Measurements from ENCODE around the gene PCSK9. TPM values are rescaled to one million over a fixed set of nuclear protein-coding genes. Genes with fewer than 3 reads are reported as not detected.
A peak's percentile ranks its signal among the peaks of the same experiment; 100 is the strongest.

The PCSK9 gene
- total RNA-seq, 1 donor from 2014 or later, result 23.7 TPM

DNA sequence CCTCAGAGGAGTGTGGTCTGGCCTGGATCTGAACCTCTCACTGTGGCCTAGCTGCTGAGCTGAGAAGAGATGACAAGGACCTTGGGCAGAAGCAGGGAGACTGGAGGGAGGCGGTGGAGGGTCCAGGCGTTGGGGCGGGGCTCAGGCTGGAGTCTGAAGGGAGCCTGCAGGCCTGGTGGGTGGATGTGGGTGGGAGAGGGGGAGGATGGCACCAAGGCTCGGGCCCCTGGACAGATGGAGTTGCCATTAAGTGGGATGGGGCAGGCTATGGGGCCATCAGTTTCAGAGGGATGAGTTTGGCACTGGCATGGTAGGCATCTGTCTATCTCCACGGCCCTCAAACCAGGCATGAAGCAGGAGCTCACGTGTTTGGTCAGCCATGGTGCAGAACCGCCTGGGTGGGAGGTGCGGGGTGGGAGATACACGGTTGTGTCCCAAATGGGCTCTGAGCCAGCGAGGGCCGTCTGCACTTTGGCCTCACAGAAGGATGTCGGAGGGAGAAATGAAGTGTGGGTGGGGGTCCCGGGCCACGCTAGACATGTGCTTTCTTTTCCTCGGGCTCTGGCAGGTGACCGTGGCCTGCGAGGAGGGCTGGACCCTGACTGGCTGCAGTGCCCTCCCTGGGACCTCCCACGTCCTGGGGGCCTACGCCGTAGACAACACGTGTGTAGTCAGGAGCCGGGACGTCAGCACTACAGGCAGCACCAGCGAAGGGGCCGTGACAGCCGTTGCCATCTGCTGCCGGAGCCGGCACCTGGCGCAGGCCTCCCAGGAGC lies 23.6 kb downstream of the PCSK9 start:
- no peaks in the 10 kb centered on the region for H3K4me1 Mint-ChIP-seq
- no peaks in the 10 kb centered on the region for H3K9me3 Mint-ChIP-seq
- H3K4me3 Mint-ChIP-seq, result no peak overlapping the region
- DNase-seq (ENCODE audit: low read depth, low spot score), result no peak
- TF ChIP-seq, protein P1, sequence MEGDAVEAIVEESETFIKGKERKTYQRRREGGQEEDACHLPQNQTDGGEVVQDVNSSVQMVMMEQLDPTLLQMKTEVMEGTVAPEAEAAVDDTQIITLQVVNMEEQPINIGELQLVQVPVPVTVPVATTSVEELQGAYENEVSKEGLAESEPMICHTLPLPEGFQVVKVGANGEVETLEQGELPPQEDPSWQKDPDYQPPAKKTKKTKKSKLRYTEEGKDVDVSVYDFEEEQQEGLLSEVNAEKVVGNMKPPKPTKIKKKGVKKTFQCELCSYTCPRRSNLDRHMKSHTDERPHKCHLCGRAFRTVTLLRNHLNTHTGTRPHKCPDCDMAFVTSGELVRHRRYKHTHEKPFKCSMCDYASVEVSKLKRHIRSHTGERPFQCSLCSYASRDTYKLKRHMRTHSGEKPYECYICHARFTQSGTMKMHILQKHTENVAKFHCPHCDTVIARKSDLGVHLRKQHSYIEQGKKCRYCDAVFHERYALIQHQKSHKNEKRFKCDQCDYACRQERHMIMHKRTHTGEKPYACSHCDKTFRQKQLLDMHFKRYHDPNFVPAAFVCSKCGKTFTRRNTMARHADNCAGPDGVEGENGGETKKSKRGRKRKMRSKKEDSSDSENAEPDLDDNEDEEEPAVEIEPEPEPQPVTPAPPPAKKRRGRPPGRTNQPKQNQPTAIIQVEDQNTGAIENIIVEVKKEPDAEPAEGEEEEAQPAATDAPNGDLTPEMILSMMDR (conservative IDR thresholded peaks at IDR 0.05), result no peak
- no peaks in the 10 kb centered on the region for H3K27me3 Mint-ChIP-seq (ENCODE audit: low read depth)
- H3K27ac Mint-ChIP-seq (ENCODE audit: unreplicated experiment), result no peak overlapping the region
- peaks cover 11% of the 10 kb centered on the region for H3K36me3 Mint-ChIP-seq (ENCODE audit: low read depth)

DNA sequence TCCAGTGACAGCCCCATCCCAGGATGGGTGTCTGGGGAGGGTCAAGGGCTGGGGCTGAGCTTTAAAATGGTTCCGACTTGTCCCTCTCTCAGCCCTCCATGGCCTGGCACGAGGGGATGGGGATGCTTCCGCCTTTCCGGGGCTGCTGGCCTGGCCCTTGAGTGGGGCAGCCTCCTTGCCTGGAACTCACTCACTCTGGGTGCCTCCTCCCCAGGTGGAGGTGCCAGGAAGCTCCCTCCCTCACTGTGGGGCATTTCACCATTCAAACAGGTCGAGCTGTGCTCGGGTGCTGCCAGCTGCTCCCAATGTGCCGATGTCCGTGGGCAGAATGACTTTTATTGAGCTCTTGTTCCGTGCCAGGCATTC lies 24.2 kb downstream of the PCSK9 start:
- no peaks in the 10 kb centered on the region for H3K4me1 Mint-ChIP-seq
- no peak for DNase-seq (ENCODE audit: low read depth, low spot score)
- no peak overlapping the region for H3K4me3 Mint-ChIP-seq
- TF ChIP-seq, protein P1 (conservative IDR thresholded peaks at IDR 0.05), result no peak
- peaks cover 11% of the 10 kb centered on the region for H3K36me3 Mint-ChIP-seq (ENCODE audit: low read depth)
- no peaks in the 10 kb centered on the region for H3K9me3 Mint-ChIP-seq
- H3K27ac Mint-ChIP-seq (ENCODE audit: unreplicated experiment), result no peak overlapping the region
- no peaks in the 10 kb centered on the region for H3K27me3 Mint-ChIP-seq (ENCODE audit: low read depth)

DNA sequence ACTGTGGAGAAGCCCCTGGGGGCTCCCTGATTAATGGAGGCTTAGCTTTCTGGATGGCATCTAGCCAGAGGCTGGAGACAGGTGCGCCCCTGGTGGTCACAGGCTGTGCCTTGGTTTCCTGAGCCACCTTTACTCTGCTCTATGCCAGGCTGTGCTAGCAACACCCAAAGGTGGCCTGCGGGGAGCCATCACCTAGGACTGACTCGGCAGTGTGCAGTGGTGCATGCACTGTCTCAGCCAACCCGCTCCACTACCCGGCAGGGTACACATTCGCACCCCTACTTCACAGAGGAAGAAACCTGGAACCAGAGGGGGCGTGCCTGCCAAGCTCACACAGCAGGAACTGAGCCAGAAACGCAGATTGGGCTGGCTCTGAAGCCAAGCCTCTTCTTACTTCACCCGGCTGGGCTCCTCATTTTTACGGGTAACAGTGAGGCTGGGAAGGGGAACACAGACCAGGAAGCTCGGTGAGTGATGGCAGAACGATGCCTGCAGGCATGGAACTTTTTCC lies 24.8 kb downstream of the PCSK9 start:
- H3K4me1 Mint-ChIP-seq, result no peaks in the 10 kb centered on the region
- no peaks in the 10 kb centered on the region for H3K27me3 Mint-ChIP-seq (ENCODE audit: low read depth)
- H3K36me3 Mint-ChIP-seq (ENCODE audit: low read depth), result peaks cover 15% of the 10 kb centered on the region
- TF ChIP-seq, protein P1 (conservative IDR thresholded peaks at IDR 0.05), result peak; percentile 36
- H3K4me3 Mint-ChIP-seq, result no peak overlapping the region
- no peak for DNase-seq (ENCODE audit: low read depth, low spot score)
- H3K27ac Mint-ChIP-seq (ENCODE audit: unreplicated experiment), result no peak overlapping the region
- no peaks in the 10 kb centered on the region for H3K9me3 Mint-ChIP-seq

DNA sequence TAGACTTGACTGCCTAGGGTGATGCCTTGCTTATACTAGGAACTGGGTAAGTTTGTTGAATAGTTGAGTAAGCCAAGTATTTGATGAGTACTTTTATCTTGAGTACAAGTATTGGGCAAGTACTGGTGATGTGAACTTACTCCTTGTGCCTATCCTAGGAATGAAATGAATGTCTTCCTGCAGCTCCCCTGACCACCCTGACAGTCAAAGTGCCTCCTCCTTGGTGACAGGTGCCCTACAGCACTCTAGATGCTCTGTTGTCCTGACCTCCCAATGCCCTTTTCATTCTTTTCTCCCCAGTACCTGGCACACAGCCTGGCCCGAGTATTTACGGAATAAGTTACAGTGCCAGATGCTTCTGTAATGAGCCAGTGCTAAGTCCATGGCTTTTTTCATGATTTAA lies 25.5 kb downstream of the PCSK9 start:
- H3K27me3 Mint-ChIP-seq (ENCODE audit: low read depth), result no peaks in the 10 kb centered on the region
- H3K9me3 Mint-ChIP-seq, result no peaks in the 10 kb centered on the region
- H3K36me3 Mint-ChIP-seq (ENCODE audit: low read depth), result peaks cover 16% of the 10 kb centered on the region
- no peak for DNase-seq (ENCODE audit: low read depth, low spot score)
- TF ChIP-seq, protein P1 (conservative IDR thresholded peaks at IDR 0.05), result no peak
- H3K4me1 Mint-ChIP-seq, result no peaks in the 10 kb centered on the region
- no peak overlapping the region for H3K4me3 Mint-ChIP-seq
- H3K27ac Mint-ChIP-seq (ENCODE audit: unreplicated experiment), result peak overlapping the region; percentile 39

DNA sequence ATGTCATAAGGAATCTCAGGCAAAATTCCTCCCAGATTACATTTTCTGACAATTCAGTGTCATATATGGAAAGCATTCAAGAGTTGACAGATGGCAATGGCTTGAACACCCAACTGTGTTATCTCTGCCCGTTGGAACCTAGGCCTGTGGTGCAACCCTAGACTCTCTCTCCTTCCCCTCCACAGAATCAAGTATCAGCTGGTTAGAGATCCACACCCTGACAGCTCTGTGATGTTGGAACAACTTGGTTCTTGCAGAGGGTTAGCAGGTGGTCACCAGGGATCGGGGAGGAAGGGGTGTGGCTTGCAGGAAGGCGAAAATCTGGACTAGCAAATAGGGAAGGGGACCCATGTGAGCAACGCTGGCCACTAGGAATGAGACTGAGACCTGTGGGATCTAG lies 26.3 kb downstream of the PCSK9 start:
- H3K4me3 Mint-ChIP-seq, result no peak overlapping the region
- DNase-seq (ENCODE audit: low read depth, low spot score), result no peak
- H3K36me3 Mint-ChIP-seq (ENCODE audit: low read depth), result peaks cover 22% of the 10 kb centered on the region
- TF ChIP-seq, protein P1 (conservative IDR thresholded peaks at IDR 0.05), result no peak
- no peaks in the 10 kb centered on the region for H3K4me1 Mint-ChIP-seq
- no peaks in the 10 kb centered on the region for H3K27me3 Mint-ChIP-seq (ENCODE audit: low read depth)
- H3K27ac Mint-ChIP-seq (ENCODE audit: unreplicated experiment), result no peak overlapping the region
- H3K9me3 Mint-ChIP-seq, result no peaks in the 10 kb centered on the region
